ENCODE data around the gene TFPI2.

- TF ChIP-seq CTCF (IDR thresholded peaks at IDR 0.05) (no peak), ZFX (IDR thresholded peaks at IDR 0.05; ENCODE audit: borderline replicate concordance) (no peak)
Measured at GRCh38 chr7:93921186-93921585, 30.6 kb upstream of the TFPI2 start.
